CD4-positive, alpha-beta T cell treated with Interleukin-4 for 4 hours (primary cell): ENCODE measurements around the gene FBXO11.
A peak's percentile ranks its signal among the peaks of the same experiment; 100 is the strongest.

ENCODE experiments used
- DNase-seq: peaks from one replicate; pipeline ENCODE4 v3.0.0-alpha.2; 2020

Gene FBXO11

GRCh38 chr2:47844162-47844561 is 62.1 kb downstream of the FBXO11 start:
- no peak for DNase-seq

GRCh38 chr2:47843407-47843806 is 62.9 kb downstream of the FBXO11 start:
- no peak for DNase-seq

- no peak for DNase-seq
Observed at GRCh38 chr2:47842846-47843245, 63.5 kb downstream of the FBXO11 start.

GRCh38 chr2:47838686-47839085 is 67.6 kb downstream of the FBXO11 start:
- no peak for DNase-seq

- DNase-seq: no peak
Observed at GRCh38 chr2:47838249-47838648, 68.0 kb downstream of the FBXO11 start.

GRCh38 chr2:47833516-47833968 is 72.8 kb downstream of the FBXO11 start:
- DNase-seq: no peak

- DNase-seq: no peak
Observed at GRCh38 chr2:47822518-47822917, 83.8 kb downstream of the FBXO11 start.

- DNase-seq: no peak
Observed at GRCh38 chr2:47819834-47820233, 86.5 kb downstream of the FBXO11 start.

GRCh38 chr2:47818777-47819176 is 87.5 kb downstream of the FBXO11 start:
- no peak for DNase-seq

GRCh38 chr2:47815764-47816163 is 90.5 kb downstream of the FBXO11 start:
- no peak for DNase-seq

GRCh38 chr2:47811668-47812067 is 94.6 kb downstream of the FBXO11 start:
- DNase-seq: no peak

- no peak for DNase-seq
Observed at GRCh38 chr2:47810850-47811249, 95.4 kb downstream of the FBXO11 start.

- DNase-seq: no peak
Observed at GRCh38 chr2:47809903-47810302, 96.4 kb downstream of the FBXO11 start.

GRCh38 chr2:47808614-47809013 is 97.7 kb downstream of the FBXO11 start:
- DNase-seq: no peak

- no peak for DNase-seq
Observed at GRCh38 chr2:47805850-47806249, 100.4 kb downstream of the FBXO11 start.

- DNase-seq: no peak
Observed at GRCh38 chr2:47803770-47804169, 102.5 kb downstream of the FBXO11 start.

- no peak for DNase-seq
Observed at GRCh38 chr2:47803363-47803762, 102.9 kb downstream of the FBXO11 start.

GRCh38 chr2:47801118-47801517 is 105.2 kb downstream of the FBXO11 start:
- no peak for DNase-seq

- DNase-seq: no peak
Observed at GRCh38 chr2:47799031-47799609, 107.2 kb downstream of the FBXO11 start.

- no peak for DNase-seq
Observed at GRCh38 chr2:47798631-47799030, 107.7 kb downstream of the FBXO11 start.

GRCh38 chr2:47796090-47796697 is 110.1 kb downstream of the FBXO11 start:
- DNase-seq: no peak

GRCh38 chr2:47785986-47786385 is 120.3 kb downstream of the FBXO11 start:
- DNase-seq: no peak

GRCh38 chr2:47784352-47784851 is 121.9 kb downstream of the FBXO11 start:
- DNase-seq: no peak

- peak; percentile 60 for DNase-seq
Observed at GRCh38 chr2:47783486-47784351, 122.6 kb downstream of the FBXO11 start.
